ENCODE data around the gene ATP4A.

Gene ATP4A

GRCh38 chr19:35560677-35561076 lies 2.8 kb downstream of the ATP4A start:
- no peak for DNase-seq (ENCODE audit: low read depth)
- no peak overlapping the region for H3K4me3 ChIP-seq (ENCODE audit: low read depth, low read length)
- TF ChIP-seq POLR2A (IDR thresholded peaks at IDR 0.05; ENCODE audit: extremely low read depth, insufficient read length) (no peak), MAX (IDR thresholded peaks at IDR 0.05; ENCODE audit: low read depth, low read length) (no peak), MYC (IDR thresholded peaks at IDR 0.05; ENCODE audit: low read depth, low read length) (no peak), CTCF (IDR thresholded peaks at IDR 0.05; ENCODE audit: low read depth, low read length) (no peak)

GRCh38 chr19:35560271-35560670 lies 3.2 kb downstream of the ATP4A start:
- DNase-seq (ENCODE audit: low read depth), result no peak
- TF ChIP-seq MAX (IDR thresholded peaks at IDR 0.05; ENCODE audit: low read depth, low read length) (no peak), MYC (IDR thresholded peaks at IDR 0.05; ENCODE audit: low read depth, low read length) (no peak), CTCF (IDR thresholded peaks at IDR 0.05; ENCODE audit: low read depth, low read length) (no peak), POLR2A (IDR thresholded peaks at IDR 0.05; ENCODE audit: extremely low read depth, insufficient read length) (no peak)

GRCh38 chr19:35559781-35560180 lies 3.7 kb downstream of the ATP4A start:
- TF ChIP-seq CTCF (IDR thresholded peaks at IDR 0.05; ENCODE audit: low read depth, low read length), result no peak
- no peak for TF ChIP-seq MAX (IDR thresholded peaks at IDR 0.05; ENCODE audit: low read depth, low read length)
- TF ChIP-seq MYC (IDR thresholded peaks at IDR 0.05; ENCODE audit: low read depth, low read length), result no peak
- TF ChIP-seq POLR2A (IDR thresholded peaks at IDR 0.05; ENCODE audit: extremely low read depth, insufficient read length), result no peak
- no peak overlapping the region for H3K4me3 ChIP-seq (ENCODE audit: low read depth, low read length)
- DNase-seq (ENCODE audit: low read depth), result no peak

More at GRCh38 chr19:35560271-35560670, 3.2 kb downstream of the ATP4A start:
- no peak overlapping the region for H3K4me3 ChIP-seq (ENCODE audit: low read depth, low read length)

- no peak overlapping the region for H3K4me3 ChIP-seq (ENCODE audit: low read depth, low read length)
- TF ChIP-seq POLR2A (IDR thresholded peaks at IDR 0.05; ENCODE audit: extremely low read depth, insufficient read length) (no peak), MAX (IDR thresholded peaks at IDR 0.05; ENCODE audit: low read depth, low read length) (0 out of 2 replicates have a peak, but pooled peaks have one; percentile 11)
- DNase-seq (ENCODE audit: low read depth), result peak; percentile 77
These were observed 4.2 kb downstream of the ATP4A start for GRCh38 chr19:35559281-35559659.

- no peak for DNase-seq (ENCODE audit: low read depth)
- no peak overlapping the region for H3K4me3 ChIP-seq (ENCODE audit: low read depth, low read length)
- TF ChIP-seq CTCF (IDR thresholded peaks at IDR 0.05; ENCODE audit: low read depth, low read length) (no peak), POLR2A (IDR thresholded peaks at IDR 0.05; ENCODE audit: extremely low read depth, insufficient read length) (no peak), MYC (IDR thresholded peaks at IDR 0.05; ENCODE audit: low read depth, low read length) (no peak), MAX (IDR thresholded peaks at IDR 0.05; ENCODE audit: low read depth, low read length) (no peak)
These were observed 4.8 kb downstream of the ATP4A start for GRCh38 chr19:35558400-35559280.
